AG04450 (cell line): Measurements from ENCODE around the gene KLHL26. TPM values are rescaled to one million over a fixed set of nuclear protein-coding genes. Genes with fewer than 3 reads are reported as not detected.

ENCODE experiments used
- CTCF ChIA-PET: fragments of 300-600, 350-600 bp; formaldehyde crosslinking; extraction: SDS; loops from one replicate; lab custom pipeline; 2022; ENCODE audit warnings: antibody characterized with exemption, inconsistent platforms; lab: Charles Lee
- POLR2A ChIA-PET: fragments of 350-600 bp; formaldehyde crosslinking; extraction: SDS; loops from one replicate; lab custom pipeline; 2021; ENCODE audit warnings: antibody characterized with exemption, inconsistent platforms; lab: Yijun Ruan, JAX
- DNase-seq: peaks from one replicate; pipeline ENCODE4 v3.0.0-alpha.2; 2011; ENCODE audit warnings: low read depth, low spot score
- H3K27ac ChIP-seq: one replicate; pipeline ENCODE4 v1.5.1; 2012; ENCODE audit warnings: low read depth, low read length, control low read depth
- H3K27me3 ChIP-seq: one replicate; pipeline ENCODE4 v1.6.0; 2012; ENCODE audit warnings: low read length; ENCODE audit not compliant: control insufficient read depth, insufficient read depth
- H3K4me3 ChIP-seq: 2 replicates; pipeline ENCODE4 v1.5.1; 2011; ENCODE audit warnings: mild to moderate bottlenecking, low read depth, low read length, control low read depth
- H3K9me3 ChIP-seq: 2 replicates; pipeline ENCODE4 v1.5.1; 2012; ENCODE audit warnings: low read length; ENCODE audit not compliant: control insufficient read depth, insufficient read depth
- CTCF ChIP-seq: IDR thresholded peaks from 2 replicates; pipeline ENCODE4 v1.5.1; 2011; ENCODE audit warnings: low read depth, low read length, control low read depth, inconsistent platforms
- polyA plus RNA-seq: library from polyadenylated mRNA; depleted of rRNA; stranded (reverse); fragments of >200 nt; gene quantifications from 2 replicates; pipeline ENCODE4 v1.2.3, GENCODE V29; 2011

Gene KLHL26
- polyA plus RNA-seq, 1 experiment: 1.2 TPM

GRCh38 chr19:18711893-18712292 lies 75.1 kb downstream of the KLHL26 start:
- Histone ChIP-seq H3K9me3 (no peaks in the 10 kb centered on the region), H3K27ac (peak overlapping the region; percentile 68), H3K4me3 (no peak overlapping the region), H3K27me3 (no peaks in the 10 kb centered on the region)
- POLR2A ChIA-PET: no interaction called here
- no peak for TF ChIP-seq CTCF
- CTCF ChIA-PET: interaction anchor here (1.7 kb wide), 1 partner anchor 118 kb away, joined by 6 read pairs; no protein-coding TSS in a partner anchor
- no peak for DNase-seq

- Histone ChIP-seq H3K4me3 (no peak overlapping the region), H3K27ac (no peak overlapping the region), H3K27me3 (no peaks in the 10 kb centered on the region), H3K9me3 (no peaks in the 10 kb centered on the region)
- TF ChIP-seq CTCF: no peak
- no peak for DNase-seq
- ChIA-PET POLR2A (no interaction called here), CTCF (no interaction called here)
These were observed 76.2 kb downstream of the KLHL26 start for GRCh38 chr19:18712981-18713380.

GRCh38 chr19:18713550-18714117 lies 76.8 kb downstream of the KLHL26 start:
- no peak for DNase-seq
- Histone ChIP-seq H3K27me3 (no peaks in the 10 kb centered on the region), H3K27ac (no peak overlapping the region), H3K4me3 (no peak overlapping the region), H3K9me3 (no peaks in the 10 kb centered on the region)
- CTCF ChIA-PET: no interaction called here
- TF ChIP-seq CTCF: no peak
- POLR2A ChIA-PET: interaction anchor here (0.6 kb wide), 1 partner anchor 17 kb away, joined by 3 read pairs; no protein-coding TSS in a partner anchor

GRCh38 chr19:18715416-18715815 lies 78.6 kb downstream of the KLHL26 start:
- ChIA-PET POLR2A (no interaction called here), CTCF (no interaction called here)
- Histone ChIP-seq H3K4me3 (no peak overlapping the region), H3K27ac (no peak overlapping the region), H3K9me3 (no peaks in the 10 kb centered on the region; the same call in 1 of the 2 replicates), H3K27me3 (no peaks in the 10 kb centered on the region)
- no peak for TF ChIP-seq CTCF
- no peak for DNase-seq

- H3K9me3 ChIP-seq: no peaks in the 10 kb centered on the region; the same call in 1 of the 2 replicates
- ChIA-PET CTCF (no interaction called here), POLR2A (no interaction called here)
- no peak overlapping the region for H3K27ac ChIP-seq
- H3K4me3 ChIP-seq: no peak overlapping the region
- TF ChIP-seq CTCF: no peak
- no peaks in the 10 kb centered on the region for H3K27me3 ChIP-seq
- no peak for DNase-seq
These were observed 80.0 kb downstream of the KLHL26 start for GRCh38 chr19:18716857-18717256.
